Trophoblast cell (in vitro differentiated cells and primary cell): Measurements from ENCODE around the gene CEP85.
"Not testable (repeated sequence)": the region's sequence is repeated elsewhere in the genome, so short reads cannot be mapped to it uniquely, and the experiment has no call there.

Experiments
- DNase-seq, 2 donors: peaks; one replicate each; pipeline ENCODE4 v3.0.0-alpha.2; 2016
- H2AFZ ChIP-seq: 2 replicates; pipeline ENCODE4 v1.6.1; 2013; ENCODE audit warnings: low read length, moderate library complexity, mild to moderate bottlenecking; ENCODE audit not compliant: insufficient read depth, poor library complexity
- H2AK5ac ChIP-seq: 2 replicates; pipeline ENCODE4 v1.6.1; 2013; ENCODE audit warnings: mild to moderate bottlenecking, low read length
- H2BK120ac ChIP-seq: 2 replicates; pipeline ENCODE4 v1.6.1; 2013; ENCODE audit warnings: low read length, mild to moderate bottlenecking, moderate library complexity; ENCODE audit not compliant: insufficient read depth, poor library complexity
- H2BK12ac ChIP-seq: 2 replicates; pipeline ENCODE4 v1.6.1; 2013; ENCODE audit warnings: mild to moderate bottlenecking, low read length, moderate library complexity
- H2BK5ac ChIP-seq: 2 replicates; pipeline ENCODE4 v1.6.1; 2013; ENCODE audit warnings: low read length, low read depth, moderate library complexity, mild to moderate bottlenecking; ENCODE audit not compliant: poor library complexity
- H3K14ac ChIP-seq: 2 replicates; pipeline ENCODE4 v1.6.1; 2013; ENCODE audit warnings: mild to moderate bottlenecking, low read length
- H3K18ac ChIP-seq: 2 replicates; pipeline ENCODE4 v1.6.1; 2013; ENCODE audit warnings: mild to moderate bottlenecking, low read length
- H3K23ac ChIP-seq: 2 replicates; pipeline ENCODE4 v1.6.1; 2013; ENCODE audit warnings: low read length
- H3K27ac ChIP-seq: 2 replicates; pipeline ENCODE4 v1.5.1; 2013; ENCODE audit warnings: low read depth, mild to moderate bottlenecking, inconsistent platforms, low read length, moderate library complexity
- H3K27me3 ChIP-seq: 2 replicates; pipeline ENCODE4 v1.6.1; 2013; ENCODE audit warnings: inconsistent platforms, mild to moderate bottlenecking, low read length, moderate library complexity; ENCODE audit not compliant: insufficient read depth
- H3K36me3 ChIP-seq, 2 experiments: 1 replicate in 1 of 2; 2 replicates in 1 of 2; pipeline ENCODE4 v1.6.1; 2013; ENCODE audit warnings: low read length in 2 of 2, mild to moderate bottlenecking in 2 of 2, moderate library complexity in 1 of 2; ENCODE audit not compliant: insufficient read depth in 2 of 2, control insufficient read depth in 1 of 2
- H3K4ac ChIP-seq: 2 replicates; pipeline ENCODE4 v1.6.1; 2013; ENCODE audit warnings: low read depth, mild to moderate bottlenecking, low read length, moderate library complexity
- H3K4me1 ChIP-seq, 2 experiments: 1 replicate in 1 of 2; 2 replicates in 1 of 2; pipeline ENCODE4 v1.6.1; 2013; ENCODE audit warnings: low read length in 2 of 2, mild to moderate bottlenecking in 2 of 2, moderate library complexity in 1 of 2; ENCODE audit not compliant: insufficient read depth in 2 of 2, control insufficient read depth in 1 of 2
- H3K4me2 ChIP-seq: 2 replicates; pipeline ENCODE4 v1.6.1; 2013; ENCODE audit warnings: inconsistent platforms, mild to moderate bottlenecking, low read length, moderate library complexity
- H3K4me3 ChIP-seq: 2 replicates; pipeline ENCODE4 v1.5.1; 2013; ENCODE audit warnings: mild to moderate bottlenecking, low read depth, low read length, inconsistent platforms
- H3K79me1 ChIP-seq: one replicate; pipeline ENCODE4 v1.6.1; 2013; ENCODE audit warnings: low read length
- H3K79me2 ChIP-seq: 2 replicates; pipeline ENCODE4 v1.6.1; 2013; ENCODE audit warnings: low read length, mild to moderate bottlenecking; ENCODE audit not compliant: control insufficient read depth, insufficient read depth, poor library complexity
- H3K9ac ChIP-seq: 2 replicates; pipeline ENCODE4 v1.6.1; 2013; ENCODE audit warnings: mild to moderate bottlenecking, low read length
- H3K9me3 ChIP-seq: 2 replicates; pipeline ENCODE4 v1.6.1; 2013; ENCODE audit warnings: low read depth, mild to moderate bottlenecking, control low read depth, inconsistent platforms, low read length; ENCODE audit not compliant: insufficient read depth
- H4K12ac ChIP-seq: 2 replicates; pipeline ENCODE4 v1.6.1; 2013; ENCODE audit warnings: low read depth, mild to moderate bottlenecking, low read length, moderate library complexity
- H4K8ac ChIP-seq: 2 replicates; pipeline ENCODE4 v1.6.1; 2013; ENCODE audit warnings: low read depth, mild to moderate bottlenecking, low read length, moderate library complexity
- H4K91ac ChIP-seq: one replicate; pipeline ENCODE4 v1.6.1; 2013; ENCODE audit warnings: low read depth, mild to moderate bottlenecking, low read length, moderate library complexity
- WGBS: extraction: QIAGEN DNeasy Blood & Tissue Kit; methylation state at CpG from one replicate; pipeline ENCODE4 v1.1.7; 2013; ENCODE audit warnings: missing lambda C conversion rate; ENCODE audit not compliant: insufficient read length, insufficient coverage; ENCODE audit errors: extremely low coverage; 5-methylcytosine and 5-hydroxymethylcytosine counted together

CEP85 gene

DNA sequence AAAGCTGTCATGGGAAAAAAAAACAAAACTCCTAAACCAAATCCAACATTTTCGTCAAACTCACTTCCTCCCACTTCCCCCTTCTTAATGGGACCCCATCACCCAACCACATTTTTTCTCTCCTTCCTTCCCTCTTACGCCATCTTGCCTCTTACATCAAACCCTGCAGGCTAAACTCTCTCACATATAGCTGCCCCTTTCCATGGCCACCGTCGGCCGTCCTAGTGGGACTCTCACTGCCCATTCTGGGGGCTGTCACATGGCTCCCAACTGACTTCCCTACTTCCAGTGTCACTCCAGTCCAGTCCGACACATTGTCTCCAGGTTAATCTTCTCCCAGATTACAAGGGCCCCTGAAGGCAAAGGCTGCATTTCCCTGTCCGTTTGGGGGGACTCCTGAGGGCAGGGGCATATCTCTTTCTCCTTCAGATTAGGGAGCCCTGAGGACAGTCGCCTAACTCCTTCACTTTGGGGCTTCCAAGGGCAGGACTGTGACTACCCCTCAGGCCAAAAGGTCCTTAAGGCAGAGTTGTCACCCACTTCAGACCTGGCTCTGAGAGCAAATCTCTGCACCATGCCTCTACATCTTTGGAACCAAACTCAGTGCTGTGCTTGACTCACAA lies 71.8 kb downstream of the CEP85 start:
- Histone ChIP-seq H3K23ac (no peak overlapping the region), H3K4me2 (peak overlapping the region; percentile 77)
- WGBS: 100% methylated on average over 2 of the region's 8 CpGs

DNA sequence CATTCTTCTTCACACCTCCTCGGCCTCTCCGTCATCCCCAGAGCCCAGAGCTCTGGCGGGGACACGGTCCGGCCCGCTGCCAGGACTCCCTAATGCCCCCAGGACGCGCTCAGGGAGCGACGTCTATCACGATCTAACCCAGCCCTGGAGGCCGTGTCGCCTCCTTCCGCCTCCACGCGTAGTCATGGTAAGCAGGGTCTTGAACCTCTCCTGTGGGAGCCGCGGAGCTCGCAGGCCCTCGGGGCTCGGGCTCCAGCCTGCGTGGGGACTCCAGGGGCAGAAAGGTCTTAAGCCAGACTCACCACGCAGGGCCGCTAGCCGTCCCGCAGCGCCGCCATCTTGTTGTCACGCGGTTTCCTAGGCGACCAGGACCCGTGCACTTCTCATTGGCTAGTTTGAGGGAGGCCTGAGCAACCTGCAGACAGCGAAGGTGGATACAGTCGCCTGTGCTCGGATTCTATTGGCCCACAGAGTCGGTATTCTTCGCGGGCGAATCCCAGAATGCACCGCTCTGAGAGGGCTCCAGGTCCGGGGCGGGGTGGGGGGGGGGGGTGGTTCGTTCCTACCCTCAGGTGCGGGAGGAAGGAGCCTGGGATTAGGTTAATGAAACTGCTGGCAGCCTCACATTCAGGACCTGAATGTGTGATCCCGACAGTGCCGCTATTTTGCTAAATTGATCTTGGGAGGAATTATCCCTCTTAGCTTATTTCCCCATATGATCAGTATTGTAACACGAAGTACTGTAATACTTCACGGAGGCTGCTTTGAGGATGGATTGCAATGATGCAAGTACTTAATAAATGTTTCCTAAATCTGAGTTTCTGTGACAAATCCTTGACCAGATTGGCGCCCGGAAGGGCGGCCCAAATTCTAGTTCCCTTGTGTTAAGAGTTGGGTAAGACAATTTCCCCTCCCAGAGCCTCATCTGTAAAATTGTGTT lies 72.6 kb downstream of the CEP85 start, which contains the start of gene UBXN11:
Gene UBXN11 (minus strand): TSS at position 347 of the 940 bp plus-strand sequence. CDS start 3,753 bp downstream, outside the sequence.
- Histone ChIP-seq H3K14ac (peak within 1 kb of the TSS; percentile 36), H3K27ac (no peak within 1 kb of the TSS), H3K4ac (no peak within 1 kb of the TSS), H3K4me1 (peaks cover 16 to 20% of the 10 kb centered on the region in 2 experiments), H3K9ac (peak within 1 kb of the TSS; percentile 97), H2BK5ac (no peak within 1 kb of the TSS), H4K8ac (peak within 1 kb of the TSS; percentile 78), H3K27me3 (no peaks in the 10 kb centered on the region), H3K23ac (no peak within 1 kb of the TSS), H3K79me1 (peaks cover 11% of the 10 kb centered on the region), H2AK5ac (no peak within 1 kb of the TSS), H2BK12ac (no peak within 1 kb of the TSS), H4K12ac (no peak within 1 kb of the TSS), H3K36me3 (no peaks in the 10 kb centered on the region), H3K9me3 (no peaks in the 10 kb centered on the region), H3K79me2 (no peaks in the 10 kb centered on the region), H3K4me3 (peak within 1 kb of the TSS; percentile 99), H4K91ac (peak within 1 kb of the TSS; percentile 28), H2AFZ (peak within 1 kb of the TSS; percentile 73), H3K18ac (no peak within 1 kb of the TSS), H3K4me2 (peak within 1 kb of the TSS; percentile 77), H2BK120ac (no peak within 1 kb of the TSS)
- peak; percentile 98 to 99 for DNase-seq
- WGBS: no CpG with 5 or more reads among the region's 51 CpGs

More for the DNA sequence above, 71.8 kb downstream of the CEP85 start:
- H3K14ac ChIP-seq: no peak overlapping the region
- H3K79me1 ChIP-seq: peaks cover 11% of the 10 kb centered on the region
- no peak overlapping the region for H2AK5ac ChIP-seq
- H4K91ac ChIP-seq: no peak overlapping the region
- peaks cover 16 to 20% of the 10 kb centered on the region in 2 experiments for H3K4me1 ChIP-seq
- no peaks in the 10 kb centered on the region for H3K27me3 ChIP-seq
- no peak overlapping the region for H3K18ac ChIP-seq
- H3K9me3 ChIP-seq: no peaks in the 10 kb centered on the region
- peak overlapping the region; percentile 56 for H2AFZ ChIP-seq
- H4K12ac ChIP-seq: no peak overlapping the region
- H3K4me3 ChIP-seq: peak overlapping the region; percentile 99
- H4K8ac ChIP-seq: peak overlapping the region; percentile 52
- no peak overlapping the region for H3K27ac ChIP-seq
- H2BK120ac ChIP-seq: no peak overlapping the region
- no peak overlapping the region for H2BK5ac ChIP-seq
- no peaks in the 10 kb centered on the region for H3K79me2 ChIP-seq
- H3K4ac ChIP-seq: no peak overlapping the region
- H3K36me3 ChIP-seq: no peaks in the 10 kb centered on the region
- no peak overlapping the region for H2BK12ac ChIP-seq
- peak in 1 of 2 donors; percentile 30 for DNase-seq
- peak overlapping the region; percentile 97 for H3K9ac ChIP-seq

DNA sequence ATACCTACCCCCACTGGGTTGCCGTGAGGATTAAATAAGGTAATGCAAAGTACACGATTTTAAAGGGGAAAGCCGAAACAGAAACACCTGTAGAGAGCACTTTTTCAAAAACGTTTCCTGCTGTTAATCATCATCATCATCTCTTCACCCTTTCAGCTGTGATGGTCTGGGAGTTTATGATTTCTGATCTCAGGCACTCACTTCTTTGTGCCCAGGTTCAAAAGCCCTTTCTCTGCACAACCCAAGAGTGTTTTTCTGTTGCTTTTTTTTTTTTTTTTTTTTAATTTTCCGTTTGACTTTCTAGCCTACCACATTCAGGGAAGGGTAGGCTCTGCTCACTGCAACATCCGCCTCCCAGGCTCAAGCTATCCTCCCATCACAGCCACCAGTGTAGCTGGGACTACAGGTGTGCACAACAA lies 73.4 kb downstream of the CEP85 start:
- H2BK120ac ChIP-seq: no peak overlapping the region
- H3K23ac ChIP-seq: no peak overlapping the region
- no peak overlapping the region for H3K4ac ChIP-seq
- no peaks in the 10 kb centered on the region for H3K36me3 ChIP-seq
- no peak overlapping the region for H2AFZ ChIP-seq
- no peaks in the 10 kb centered on the region for H3K9me3 ChIP-seq
- H3K9ac ChIP-seq: no peak overlapping the region
- H4K12ac ChIP-seq: peak overlapping the region; percentile 73
- no peak overlapping the region for H2BK12ac ChIP-seq
- no peak overlapping the region for H3K18ac ChIP-seq
- no peak overlapping the region for H3K14ac ChIP-seq
- H3K79me1 ChIP-seq: peaks cover 10% of the 10 kb centered on the region
- H3K4me3 ChIP-seq: no peak overlapping the region
- no peak overlapping the region for H3K27ac ChIP-seq
- peaks cover 15 to 19% of the 10 kb centered on the region in 2 experiments for H3K4me1 ChIP-seq
- H4K91ac ChIP-seq: no peak overlapping the region
- DNase-seq: no peak
- no peaks in the 10 kb centered on the region for H3K27me3 ChIP-seq
- H2BK5ac ChIP-seq: no peak overlapping the region
- WGBS: no CpG with 5 or more reads among the region's 6 CpGs
- peak overlapping the region; percentile 39 for H4K8ac ChIP-seq
- H2AK5ac ChIP-seq: no peak overlapping the region
- no peaks in the 10 kb centered on the region for H3K79me2 ChIP-seq
- peak overlapping the region; percentile 74 for H3K4me2 ChIP-seq

DNA sequence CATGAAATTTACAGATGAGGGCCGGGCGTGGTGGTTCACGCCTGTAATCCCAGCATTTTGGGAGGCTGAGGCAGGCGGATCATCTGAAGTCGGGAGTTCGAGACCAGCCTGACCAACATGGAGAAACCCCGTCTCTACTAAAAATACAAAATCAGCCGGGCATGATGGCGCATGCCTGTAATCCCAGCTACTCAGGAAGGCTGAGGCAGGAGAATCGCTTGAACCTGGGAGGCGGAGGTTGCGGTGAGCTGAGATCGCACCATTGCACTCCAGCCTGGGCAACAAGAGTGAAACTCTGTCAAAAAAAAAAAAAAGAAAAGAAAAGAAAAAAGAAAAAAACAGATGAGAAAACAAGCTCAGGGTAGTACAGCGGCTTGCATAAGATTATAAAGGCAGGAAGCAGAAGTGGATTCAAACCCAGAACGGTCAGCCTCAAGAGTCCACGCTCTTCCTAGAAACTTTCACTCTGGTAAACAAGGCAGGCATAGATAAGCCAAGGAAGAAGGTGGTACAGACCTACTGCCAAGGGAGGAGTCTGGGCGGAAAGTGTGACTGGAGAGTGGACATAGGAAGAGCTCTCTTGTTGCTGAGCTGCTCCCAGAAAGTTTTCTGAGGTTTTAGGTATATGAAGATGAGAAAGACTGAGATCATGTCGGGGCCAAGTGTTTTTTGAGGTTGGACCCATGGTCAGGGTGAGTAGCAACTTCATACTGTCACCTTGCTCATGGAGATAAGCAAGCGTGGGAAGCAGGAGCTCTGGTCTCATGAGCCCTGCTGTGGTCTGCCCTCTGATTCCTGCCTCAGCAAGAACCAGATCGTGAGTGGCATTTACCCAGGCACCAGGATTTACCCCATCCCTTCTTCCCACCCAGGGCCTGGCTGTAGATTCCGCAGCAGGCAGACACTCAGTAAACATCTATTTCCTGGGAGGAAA lies 74.2 kb downstream of the CEP85 start:
- H3K18ac ChIP-seq, H3K14ac ChIP-seq, H3K9me3 ChIP-seq, H3K36me3 ChIP-seq, H3K4me2 ChIP-seq, H2BK5ac ChIP-seq, H3K79me2 ChIP-seq, H2BK120ac ChIP-seq, H3K4me3 ChIP-seq, H3K4ac ChIP-seq, H3K9ac ChIP-seq, H3K27ac ChIP-seq, H2BK12ac ChIP-seq, H3K23ac ChIP-seq, H3K27me3 ChIP-seq, H2AFZ ChIP-seq, DNase-seq, H4K12ac ChIP-seq, H3K79me1 ChIP-seq: not testable (repeated sequence)
- no CpG with 5 or more reads among the region's 21 CpGs for WGBS
- Histone ChIP-seq H2AK5ac (peak overlapping the region; percentile 66), H4K91ac (peak overlapping the region; percentile 48), H4K8ac (peak overlapping the region; percentile 61), H3K4me1 (peaks cover 6 to 11% of the 10 kb centered on the region in 2 experiments)
